Measurements from ENCODE around the gene RGS1. TPM values are rescaled to one million over a fixed set of nuclear protein-coding genes. Genes with fewer than 3 reads are reported as not detected.
A peak's percentile ranks its signal among the peaks of the same experiment; 100 is the strongest.

RGS1 gene
- total and polyA plus RNA-seq, 9 of the 15 experiments (the other 6 are each of a cell fraction or from before 2014, with no cell fraction given) = not detected

DNA sequence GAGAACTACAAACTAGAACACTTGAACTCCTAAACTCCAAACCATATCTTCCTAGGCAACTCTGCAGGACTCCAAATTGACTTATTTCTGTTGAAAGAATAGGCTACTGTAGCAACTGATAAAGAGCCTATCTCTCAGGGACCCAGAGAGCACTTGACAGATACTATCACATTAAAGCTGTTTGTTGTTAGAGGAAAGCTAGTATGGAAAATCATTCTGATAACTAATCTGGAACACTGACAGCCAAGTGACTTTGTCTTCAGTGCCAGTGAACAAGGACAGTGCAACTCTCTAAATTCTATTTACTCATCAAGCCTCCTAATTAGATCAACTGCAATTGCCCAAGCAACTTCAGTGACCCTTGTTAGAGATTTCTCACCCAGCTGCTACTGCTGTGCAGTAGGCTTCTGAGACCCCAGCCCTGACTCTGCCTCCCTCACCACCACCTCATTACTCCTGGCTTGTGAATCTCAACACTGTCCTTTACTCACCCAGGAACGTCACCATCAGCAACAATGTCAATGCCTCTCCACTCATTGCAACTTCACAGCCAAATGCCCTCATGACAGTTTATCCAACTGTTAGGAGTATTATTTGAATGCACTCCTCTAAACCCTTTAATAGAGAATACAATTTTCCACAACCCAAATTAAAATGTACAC is 53.0 kb downstream of the RGS1 start:
- Histone ChIP-seq H3K27ac (ENCODE audit: extremely low read depth, low read depth, low read length) (no peak overlapping the region), H3K79me2 (ENCODE audit: control insufficient read depth, insufficient read depth, low read length) (no peaks in the 10 kb centered on the region), H3K9me1 (ENCODE audit: control insufficient read depth, insufficient read depth, low read length) (no peaks in the 10 kb centered on the region), H3K4me2 (ENCODE audit: insufficient read depth, low read length) (no peak overlapping the region), H2AFZ (ENCODE audit: low read depth, low read length) (no peak overlapping the region), H4K20me1 (replicated peaks; ENCODE audit: control insufficient read depth, insufficient read depth, low read length) (no peaks in the 10 kb centered on the region), H3K9me3 (replicated peaks; ENCODE audit: control insufficient read depth, insufficient read depth, low read depth, low read length) (no peaks in the 10 kb centered on the region), H3K4me1 (replicated peaks in 1 of 2; ENCODE audit: control insufficient read depth in 2 of 2, insufficient read depth in 2 of 2, low read length in 2 of 2) (no peaks in the 10 kb centered on the region), H3K4me3 (no peak overlapping the region), H3K36me3 (ENCODE audit: control insufficient read depth, insufficient read depth, low read length) (no peaks in the 10 kb centered on the region), H3K27me3 (ENCODE audit: control insufficient read depth in 2 of 2, insufficient read depth in 2 of 2, low read length in 2 of 2) (no peaks in the 10 kb centered on the region), H3K9ac (ENCODE audit: insufficient read depth in 1 of 2, low read depth in 2 of 2, low read length in 2 of 2) (no peak overlapping the region)
- in situ Hi-C loops (cut with MboI) = no loop called here
- WGBS (ENCODE audit: insufficient coverage, low coverage, missing lambda C conversion rate) = 0% methylated on average over 1 of the region's 1 CpG
- FAIRE-seq = no peak
- POLR2A ChIA-PET = no interaction called here
- no peak for ATAC-seq
- CTCF ChIA-PET (ENCODE audit: low intra/inter-chr PET ratio) = no interaction called here
- intact Hi-C loops (cut with micrococcal nuclease) = no loop called here
- no TSS peak for BruUV-seq (replicated peaks)
- DNase-seq (ENCODE audit: extremely low read depth in 1 of 4, low spot score in 3 of 4) = no peak
- TF ChIP-seq MEF2D (tag; conservative IDR thresholded peaks at IDR 0.05; ENCODE audit: low read depth) = no peak
- TF ChIP-seq IFI16 (CRISPR knock-in tag; IDR thresholded peaks at IDR 0.05) = no peak
- TF ChIP-seq SRSF3 (IDR thresholded peaks at IDR 0.05; ENCODE audit: insufficient read depth, low read length) = no peak
- TF ChIP-seq ZNF23 (CRISPR knock-in tag; IDR thresholded peaks at IDR 0.05) = 0 out of 2 replicates have a peak, but pooled peaks have one; percentile 26
- no peak for TF ChIP-seq HNRNPK (IDR thresholded peaks at IDR 0.05; ENCODE audit: low read depth, low read length, poor library complexity, severe bottlenecking)
- no peak for TF ChIP-seq CXXC5 (CRISPR knock-in tag; IDR thresholded peaks at IDR 0.05)
- no peak for TF ChIP-seq TBL1XR1 (IDR thresholded peaks at IDR 0.05; ENCODE audit: low read length in 2 of 2)
- 0 out of 2 replicates have a peak, but pooled peaks have one; percentile 12 for TF ChIP-seq CBFA2T3 (IDR thresholded peaks at IDR 0.05)
- TF ChIP-seq, protein P1, sequence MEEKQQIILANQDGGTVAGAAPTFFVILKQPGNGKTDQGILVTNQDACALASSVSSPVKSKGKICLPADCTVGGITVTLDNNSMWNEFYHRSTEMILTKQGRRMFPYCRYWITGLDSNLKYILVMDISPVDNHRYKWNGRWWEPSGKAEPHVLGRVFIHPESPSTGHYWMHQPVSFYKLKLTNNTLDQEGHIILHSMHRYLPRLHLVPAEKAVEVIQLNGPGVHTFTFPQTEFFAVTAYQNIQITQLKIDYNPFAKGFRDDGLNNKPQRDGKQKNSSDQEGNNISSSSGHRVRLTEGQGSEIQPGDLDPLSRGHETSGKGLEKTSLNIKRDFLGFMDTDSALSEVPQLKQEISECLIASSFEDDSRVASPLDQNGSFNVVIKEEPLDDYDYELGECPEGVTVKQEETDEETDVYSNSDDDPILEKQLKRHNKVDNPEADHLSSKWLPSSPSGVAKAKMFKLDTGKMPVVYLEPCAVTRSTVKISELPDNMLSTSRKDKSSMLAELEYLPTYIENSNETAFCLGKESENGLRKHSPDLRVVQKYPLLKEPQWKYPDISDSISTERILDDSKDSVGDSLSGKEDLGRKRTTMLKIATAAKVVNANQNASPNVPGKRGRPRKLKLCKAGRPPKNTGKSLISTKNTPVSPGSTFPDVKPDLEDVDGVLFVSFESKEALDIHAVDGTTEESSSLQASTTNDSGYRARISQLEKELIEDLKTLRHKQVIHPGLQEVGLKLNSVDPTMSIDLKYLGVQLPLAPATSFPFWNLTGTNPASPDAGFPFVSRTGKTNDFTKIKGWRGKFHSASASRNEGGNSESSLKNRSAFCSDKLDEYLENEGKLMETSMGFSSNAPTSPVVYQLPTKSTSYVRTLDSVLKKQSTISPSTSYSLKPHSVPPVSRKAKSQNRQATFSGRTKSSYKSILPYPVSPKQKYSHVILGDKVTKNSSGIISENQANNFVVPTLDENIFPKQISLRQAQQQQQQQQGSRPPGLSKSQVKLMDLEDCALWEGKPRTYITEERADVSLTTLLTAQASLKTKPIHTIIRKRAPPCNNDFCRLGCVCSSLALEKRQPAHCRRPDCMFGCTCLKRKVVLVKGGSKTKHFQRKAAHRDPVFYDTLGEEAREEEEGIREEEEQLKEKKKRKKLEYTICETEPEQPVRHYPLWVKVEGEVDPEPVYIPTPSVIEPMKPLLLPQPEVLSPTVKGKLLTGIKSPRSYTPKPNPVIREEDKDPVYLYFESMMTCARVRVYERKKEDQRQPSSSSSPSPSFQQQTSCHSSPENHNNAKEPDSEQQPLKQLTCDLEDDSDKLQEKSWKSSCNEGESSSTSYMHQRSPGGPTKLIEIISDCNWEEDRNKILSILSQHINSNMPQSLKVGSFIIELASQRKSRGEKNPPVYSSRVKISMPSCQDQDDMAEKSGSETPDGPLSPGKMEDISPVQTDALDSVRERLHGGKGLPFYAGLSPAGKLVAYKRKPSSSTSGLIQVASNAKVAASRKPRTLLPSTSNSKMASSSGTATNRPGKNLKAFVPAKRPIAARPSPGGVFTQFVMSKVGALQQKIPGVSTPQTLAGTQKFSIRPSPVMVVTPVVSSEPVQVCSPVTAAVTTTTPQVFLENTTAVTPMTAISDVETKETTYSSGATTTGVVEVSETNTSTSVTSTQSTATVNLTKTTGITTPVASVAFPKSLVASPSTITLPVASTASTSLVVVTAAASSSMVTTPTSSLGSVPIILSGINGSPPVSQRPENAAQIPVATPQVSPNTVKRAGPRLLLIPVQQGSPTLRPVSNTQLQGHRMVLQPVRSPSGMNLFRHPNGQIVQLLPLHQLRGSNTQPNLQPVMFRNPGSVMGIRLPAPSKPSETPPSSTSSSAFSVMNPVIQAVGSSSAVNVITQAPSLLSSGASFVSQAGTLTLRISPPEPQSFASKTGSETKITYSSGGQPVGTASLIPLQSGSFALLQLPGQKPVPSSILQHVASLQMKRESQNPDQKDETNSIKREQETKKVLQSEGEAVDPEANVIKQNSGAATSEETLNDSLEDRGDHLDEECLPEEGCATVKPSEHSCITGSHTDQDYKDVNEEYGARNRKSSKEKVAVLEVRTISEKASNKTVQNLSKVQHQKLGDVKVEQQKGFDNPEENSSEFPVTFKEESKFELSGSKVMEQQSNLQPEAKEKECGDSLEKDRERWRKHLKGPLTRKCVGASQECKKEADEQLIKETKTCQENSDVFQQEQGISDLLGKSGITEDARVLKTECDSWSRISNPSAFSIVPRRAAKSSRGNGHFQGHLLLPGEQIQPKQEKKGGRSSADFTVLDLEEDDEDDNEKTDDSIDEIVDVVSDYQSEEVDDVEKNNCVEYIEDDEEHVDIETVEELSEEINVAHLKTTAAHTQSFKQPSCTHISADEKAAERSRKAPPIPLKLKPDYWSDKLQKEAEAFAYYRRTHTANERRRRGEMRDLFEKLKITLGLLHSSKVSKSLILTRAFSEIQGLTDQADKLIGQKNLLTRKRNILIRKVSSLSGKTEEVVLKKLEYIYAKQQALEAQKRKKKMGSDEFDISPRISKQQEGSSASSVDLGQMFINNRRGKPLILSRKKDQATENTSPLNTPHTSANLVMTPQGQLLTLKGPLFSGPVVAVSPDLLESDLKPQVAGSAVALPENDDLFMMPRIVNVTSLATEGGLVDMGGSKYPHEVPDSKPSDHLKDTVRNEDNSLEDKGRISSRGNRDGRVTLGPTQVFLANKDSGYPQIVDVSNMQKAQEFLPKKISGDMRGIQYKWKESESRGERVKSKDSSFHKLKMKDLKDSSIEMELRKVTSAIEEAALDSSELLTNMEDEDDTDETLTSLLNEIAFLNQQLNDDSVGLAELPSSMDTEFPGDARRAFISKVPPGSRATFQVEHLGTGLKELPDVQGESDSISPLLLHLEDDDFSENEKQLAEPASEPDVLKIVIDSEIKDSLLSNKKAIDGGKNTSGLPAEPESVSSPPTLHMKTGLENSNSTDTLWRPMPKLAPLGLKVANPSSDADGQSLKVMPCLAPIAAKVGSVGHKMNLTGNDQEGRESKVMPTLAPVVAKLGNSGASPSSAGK (IDR thresholded peaks at IDR 0.05) = no peak
- no peak for TF ChIP-seq ZNF316 (IDR thresholded peaks at IDR 0.05)
- TF ChIP-seq RCOR1 (IDR thresholded peaks at IDR 0.05; ENCODE audit: borderline replicate concordance in 1 of 2, low read depth in 2 of 2, low read length in 2 of 2) = no peak
- no peak for TF ChIP-seq ZBTB8A (IDR thresholded peaks at IDR 0.05; ENCODE audit: partially characterized antibody)
- TF ChIP-seq MEIS2 (IDR thresholded peaks at IDR 0.05; ENCODE audit: partially characterized antibody) = peak; percentile 24

Measured in K562 (cell line).